ENCODE data around the gene GNA15. TPM values are rescaled to one million over a fixed set of nuclear protein-coding genes. Genes with fewer than 3 reads are reported as not detected.

The GNA15 gene
- polyA plus RNA-seq, 3 donors, result 0.86 to 8.5 (median 6.9) TPM

GRCh38 chr19:3105641-3106508 lies 30.0 kb upstream of the GNA15 start:
- WGBS, 3 donors, result 81 to 87% (median 84%) methylated on average over 31 to 33 of the region's 33 CpGs
- no peak overlapping the region for H3K27ac ChIP-seq (ENCODE audit: low read depth, low read length)

DNA sequence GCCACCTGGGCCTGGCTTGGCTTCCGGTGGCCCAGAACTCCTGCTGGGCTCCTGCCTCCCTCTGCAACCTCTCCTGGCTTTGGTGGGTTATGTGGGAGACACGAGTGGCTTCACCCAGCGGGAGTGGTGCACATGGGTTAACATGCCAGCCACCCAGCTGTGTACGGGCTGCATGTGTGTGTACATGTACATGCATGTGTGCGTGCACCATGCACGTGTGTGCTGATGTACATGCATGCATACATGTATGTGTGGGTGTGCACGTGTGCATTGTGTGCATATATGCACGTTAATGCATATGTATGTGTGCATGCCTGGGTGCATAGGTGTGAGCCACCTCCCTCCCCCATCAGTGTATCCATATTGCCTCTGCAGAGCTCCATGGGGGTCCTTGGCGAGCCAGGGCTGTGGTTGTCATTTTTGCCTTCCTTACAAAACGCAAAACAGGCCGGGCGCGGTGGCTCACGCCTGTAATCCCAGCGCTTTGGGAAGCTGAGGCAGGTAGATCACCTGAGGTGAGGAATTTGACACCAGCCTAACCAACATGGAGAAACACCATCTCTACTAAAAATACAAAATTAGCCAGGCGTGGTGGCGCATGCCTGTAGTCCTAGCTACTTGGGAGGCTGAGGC lies 29.2 kb upstream of the GNA15 start:
- 87 to 93% (median 92%) methylated on average over 16 to 17 of the region's 17 CpGs for WGBS, 3 donors

DNA sequence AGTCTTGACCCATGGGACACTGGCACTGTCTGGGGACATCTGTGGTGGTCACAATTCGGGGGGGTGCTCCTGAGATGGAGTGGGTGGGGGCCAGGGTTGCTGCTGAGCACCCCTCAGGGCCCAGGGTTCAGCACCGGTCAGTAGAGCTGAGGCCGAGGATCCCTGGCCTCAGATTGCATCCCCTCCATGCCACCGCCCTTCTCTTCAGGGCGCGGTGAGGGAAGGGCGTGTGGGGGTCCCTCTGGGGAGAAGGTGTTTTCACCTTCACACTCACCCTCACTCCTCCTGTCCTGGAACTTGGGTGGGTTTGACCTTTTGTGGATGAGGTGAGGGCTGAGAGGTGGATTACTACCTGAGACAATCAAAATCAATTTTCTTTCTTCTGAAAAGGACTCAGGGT lies 28.2 kb upstream of the GNA15 start:
- no peak overlapping the region for H3K27ac ChIP-seq (ENCODE audit: low read depth, low read length)
- WGBS, 3 donors, result 81 to 94% (median 86%) methylated on average over 7 of the region's 7 CpGs

More for the DNA sequence above, 29.2 kb upstream of the GNA15 start:
- no peak overlapping the region for H3K27ac ChIP-seq (ENCODE audit: low read depth, low read length)

GRCh38 chr19:3108775-3109174 lies 27.1 kb upstream of the GNA15 start:
- WGBS, 3 donors, result 42 to 52% (median 49%) methylated on average over 5 of the region's 5 CpGs
- no peak overlapping the region for H3K27ac ChIP-seq (ENCODE audit: low read depth, low read length)

GRCh38 chr19:3109491-3109890 lies 26.3 kb upstream of the GNA15 start:
- H3K27ac ChIP-seq (ENCODE audit: low read depth, low read length), result no peak overlapping the region
- WGBS, 3 donors, result 86 to 95% (median 87%) methylated on average over 22 of the region's 22 CpGs

DNA sequence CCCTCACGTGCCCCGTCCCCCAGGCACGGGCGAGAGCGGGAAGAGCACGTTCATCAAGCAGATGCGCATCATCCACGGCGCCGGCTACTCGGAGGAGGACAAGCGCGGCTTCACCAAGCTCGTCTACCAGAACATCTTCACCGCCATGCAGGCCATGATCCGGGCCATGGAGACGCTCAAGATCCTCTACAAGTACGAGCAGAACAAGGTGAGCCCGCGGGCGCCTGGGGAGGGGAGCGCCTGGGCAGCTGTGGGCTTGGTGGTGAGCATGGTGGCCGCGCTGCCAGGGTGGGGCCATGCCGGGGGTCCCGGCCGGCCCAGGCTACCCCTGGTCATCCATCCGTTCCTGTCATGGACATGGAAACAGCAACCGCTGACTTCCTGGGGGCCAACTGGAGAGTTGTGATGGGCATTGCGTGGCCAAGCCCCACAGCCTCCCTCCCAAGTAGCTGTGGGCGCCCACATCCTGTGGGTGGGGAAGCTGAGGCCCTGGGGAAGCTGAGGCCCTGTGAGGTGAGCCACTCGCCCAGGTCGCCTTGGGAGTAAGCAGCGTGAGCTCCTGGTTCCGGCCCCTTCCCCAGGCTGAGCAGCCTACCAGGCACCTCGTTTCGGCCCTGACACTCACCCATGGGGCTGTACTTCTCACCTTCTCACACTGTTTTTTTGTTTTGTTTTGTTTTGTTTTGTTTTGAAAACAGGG lies 25.6 kb upstream of the GNA15 start:
- 89 to 94% (median 93%) methylated on average over 34 to 37 of the region's 37 CpGs for WGBS, 3 donors

GRCh38 chr19:3111586-3112247 lies 24.1 kb upstream of the GNA15 start:
- WGBS, 3 donors, result 95 to 96% (median 95%) methylated on average over 17 of the region's 17 CpGs
- no peak overlapping the region for H3K27ac ChIP-seq (ENCODE audit: low read depth, low read length)

More for the DNA sequence above, 25.6 kb upstream of the GNA15 start:
- no peak overlapping the region for H3K27ac ChIP-seq (ENCODE audit: low read depth, low read length)

DNA sequence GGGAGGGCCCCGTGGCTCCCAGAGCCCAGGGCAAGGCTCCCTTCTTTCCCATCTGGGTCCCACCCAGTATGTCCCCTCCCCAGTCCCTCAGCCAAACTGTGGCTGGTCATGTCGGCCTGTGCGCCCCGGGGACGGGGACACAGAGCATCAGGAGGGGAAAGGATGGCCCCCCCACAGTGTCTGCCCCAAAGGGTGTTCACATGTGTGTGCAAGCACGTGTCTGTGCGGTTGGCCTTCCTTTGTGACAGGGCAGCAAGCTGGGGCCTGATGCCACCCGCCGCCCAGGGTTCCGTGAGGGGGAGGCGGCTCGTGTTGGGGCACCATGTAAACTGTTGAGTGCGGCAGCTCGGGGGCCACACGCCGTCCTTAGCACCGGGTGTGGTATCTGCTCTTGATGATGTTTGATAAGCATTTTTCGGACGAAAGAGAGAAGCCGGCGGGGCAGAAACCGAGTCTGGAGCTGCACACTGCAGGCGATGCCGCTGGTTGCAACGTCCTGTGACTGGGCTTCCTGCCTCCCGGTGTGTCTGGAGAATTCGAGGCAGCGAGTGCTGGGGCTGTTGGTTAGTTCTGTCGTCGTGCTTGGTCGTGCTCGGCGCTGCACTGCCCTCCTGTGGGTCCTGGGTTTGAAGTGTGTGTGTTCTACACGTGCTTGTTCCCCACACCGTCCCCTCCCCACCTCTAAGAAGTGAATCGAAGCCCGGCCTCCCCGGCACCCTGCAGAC lies 23.3 kb upstream of the GNA15 start:
- WGBS, 3 donors, result 85 to 87% (median 86%) methylated on average over 34 to 38 of the region's 38 CpGs

GRCh38 chr19:3113100-3114017 lies 22.5 kb upstream of the GNA15 start:
- H3K27ac ChIP-seq (ENCODE audit: low read depth, low read length), result no peak overlapping the region
- 86 to 91% (median 87%) methylated on average over 58 to 59 of the region's 59 CpGs for WGBS, 3 donors

More for the DNA sequence above, 23.3 kb upstream of the GNA15 start:
- no peak overlapping the region for H3K27ac ChIP-seq (ENCODE audit: low read depth, low read length)

GRCh38 chr19:3114018-3114726 lies 21.7 kb upstream of the GNA15 start:
- WGBS, 3 donors, result 80 to 88% (median 85%) methylated on average over 31 of the region's 31 CpGs
- H3K27ac ChIP-seq (ENCODE audit: low read depth, low read length), result no peak overlapping the region

GRCh38 chr19:3114811-3115210 lies 21.0 kb upstream of the GNA15 start:
- 93 to 95% (median 94%) methylated on average over 29 of the region's 29 CpGs for WGBS, 3 donors
- no peak overlapping the region for H3K27ac ChIP-seq (ENCODE audit: low read depth, low read length)

GRCh38 chr19:3115411-3115810 lies 20.4 kb upstream of the GNA15 start:
- H3K27ac ChIP-seq (ENCODE audit: low read depth, low read length), result no peak overlapping the region
- 70 to 86% (median 86%) methylated on average over 11 to 12 of the region's 12 CpGs for WGBS, 3 donors

DNA sequence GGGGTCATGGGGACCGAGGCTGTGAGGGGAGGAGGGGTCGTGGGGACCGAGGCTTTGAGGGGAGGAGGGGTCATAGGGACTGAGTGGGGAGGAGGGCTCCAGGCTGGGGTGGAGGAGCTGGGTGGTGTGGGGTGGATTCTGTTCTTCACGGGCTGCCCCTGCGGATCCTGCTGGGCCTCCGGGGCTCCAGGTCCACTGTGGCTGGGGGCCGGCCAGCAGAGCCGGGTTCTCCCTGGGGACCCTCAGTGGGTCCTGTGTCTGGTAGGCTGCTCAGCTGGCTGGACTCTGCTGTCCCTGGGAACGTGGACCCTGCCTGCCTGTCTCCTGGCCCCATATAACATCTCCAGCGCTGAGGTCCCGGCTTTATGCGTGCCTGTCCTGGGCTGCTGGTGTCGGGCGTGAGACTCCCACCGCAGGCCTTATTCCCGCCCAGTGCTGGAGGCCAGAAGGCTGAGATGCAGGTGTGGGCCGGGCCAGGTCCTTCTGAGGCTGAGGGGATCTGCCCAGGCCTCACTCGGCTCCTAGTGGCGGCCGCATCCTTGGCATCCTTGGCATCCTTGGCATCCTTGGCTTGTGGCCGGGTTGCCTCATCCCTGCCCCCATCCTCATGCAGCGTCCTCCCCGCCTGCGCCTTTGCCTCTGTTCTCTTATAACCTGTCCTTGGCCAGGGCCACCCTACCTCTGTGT lies 19.8 kb upstream of the GNA15 start:
- H3K27ac ChIP-seq (ENCODE audit: low read depth, low read length), result no peak overlapping the region
- 83 to 89% (median 87%) methylated on average over 20 to 24 of the region's 24 CpGs for WGBS, 3 donors

DNA sequence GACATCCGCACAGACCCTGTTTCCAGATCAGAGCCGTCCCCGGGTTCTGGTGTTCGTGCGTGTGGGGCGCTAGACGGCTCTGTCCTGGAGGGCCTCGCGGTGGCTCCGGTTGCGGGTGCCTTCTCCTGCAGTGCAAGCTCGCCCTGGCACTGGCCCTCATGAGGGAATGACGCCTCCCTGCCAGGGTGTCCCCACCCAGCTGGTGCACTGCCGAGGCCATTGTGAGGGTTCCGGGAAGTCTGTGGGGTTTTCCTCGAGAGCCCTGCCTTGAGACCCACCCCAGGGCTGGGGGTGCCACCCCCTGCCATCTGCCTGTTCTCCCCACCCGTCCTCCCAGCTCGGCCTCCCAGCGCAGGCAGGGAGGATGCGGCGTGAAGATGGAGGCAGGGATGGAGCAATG lies 19.2 kb upstream of the GNA15 start:
- 87 to 90% (median 88%) methylated on average over 21 of the region's 21 CpGs for WGBS, 3 donors
- H3K27ac ChIP-seq (ENCODE audit: low read depth, low read length), result no peak overlapping the region

DNA sequence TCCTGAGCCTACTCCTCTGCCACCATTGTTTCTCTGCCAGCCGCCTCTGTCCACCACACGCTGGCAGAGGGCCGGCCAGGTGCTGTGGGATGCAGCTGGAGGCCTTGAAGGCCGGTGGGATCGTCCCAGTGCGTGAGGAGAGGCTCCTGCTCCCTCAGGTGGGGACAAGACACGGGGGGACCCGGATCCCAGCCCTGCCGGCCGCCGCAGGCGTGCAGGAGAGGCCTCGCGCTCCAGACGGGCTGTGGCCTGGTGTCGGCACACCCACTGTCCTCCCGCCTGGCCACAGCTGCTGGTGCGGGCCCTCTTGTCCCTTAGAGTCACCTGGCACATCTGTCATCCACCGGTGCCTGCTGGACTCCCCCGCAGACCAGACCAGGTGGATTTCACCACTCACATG lies 18.1 kb upstream of the GNA15 start:
- H3K27ac ChIP-seq (ENCODE audit: low read depth, low read length), result no peak overlapping the region
- WGBS, 3 donors, result 88 to 94% (median 94%) methylated on average over 19 to 20 of the region's 20 CpGs

All from adipose tissue (tissue), 3 donors.